H9 (cell line): Measurements from ENCODE around the gene PIK3C2B. TPM values are rescaled to one million over a fixed set of nuclear protein-coding genes. Genes with fewer than 3 reads are reported as not detected.

Experiments used
- DNase-seq: peaks from one replicate; pipeline ENCODE4 v3.0.0-alpha.2; 2017
- H2AFZ ChIP-seq: one replicate; pipeline ENCODE4 v1.6.1; 2013; ENCODE audit warnings: mild to moderate bottlenecking, low read length, control low read depth, moderate library complexity
- H2AK5ac ChIP-seq: 2 replicates; pipeline ENCODE4 v1.6.1; 2013; ENCODE audit warnings: low read length, control low read depth, mixed read lengths; ENCODE audit not compliant: insufficient read length
- H2BK120ac ChIP-seq: one replicate; pipeline ENCODE4 v1.6.1; 2013; ENCODE audit warnings: low read depth, mild to moderate bottlenecking, low read length, control low read depth, inconsistent platforms; ENCODE audit not compliant: poor library complexity, severe bottlenecking
- H2BK12ac ChIP-seq: 2 replicates; pipeline ENCODE4 v1.6.1; 2013; ENCODE audit warnings: low read length, control low read depth, mixed read lengths, low read depth; ENCODE audit not compliant: insufficient read length
- H2BK15ac ChIP-seq: 2 replicates; pipeline ENCODE4 v1.6.1; 2013; ENCODE audit warnings: low read depth, low read length, control low read depth
- H2BK20ac ChIP-seq: one replicate; pipeline ENCODE4 v1.6.1; 2013; ENCODE audit warnings: low read depth, mild to moderate bottlenecking, low read length, control low read depth, inconsistent platforms; ENCODE audit not compliant: poor library complexity, severe bottlenecking
- H2BK5ac ChIP-seq: 2 replicates; pipeline ENCODE4 v1.6.1; 2013; ENCODE audit warnings: low read length, control low read depth, mixed read lengths; ENCODE audit not compliant: insufficient read length
- H3K14ac ChIP-seq: 2 replicates; pipeline ENCODE4 v1.6.1; 2013; ENCODE audit warnings: low read length, control low read depth; ENCODE audit not compliant: insufficient read depth
- H3K18ac ChIP-seq: 2 replicates; pipeline ENCODE4 v1.6.1; 2013; ENCODE audit warnings: low read depth, mild to moderate bottlenecking, mixed read lengths, low read length, control low read depth; ENCODE audit not compliant: insufficient read length
- H3K23ac ChIP-seq: 2 replicates; pipeline ENCODE4 v1.6.1; 2013; ENCODE audit warnings: low read length, control low read depth, mixed read lengths, low read depth; ENCODE audit not compliant: insufficient read length
- H3K23me2 ChIP-seq: 2 replicates; pipeline ENCODE4 v1.6.1; 2013; ENCODE audit warnings: low read depth, mild to moderate bottlenecking, mixed read lengths, low read length, control low read depth; ENCODE audit not compliant: insufficient read length, poor library complexity, severe bottlenecking
- H3K27ac ChIP-seq: 2 replicates; pipeline ENCODE4 v1.5.1; 2013; ENCODE audit warnings: low read length, control low read depth, mixed read lengths, low read depth; ENCODE audit not compliant: insufficient read length
- H3K27me3 ChIP-seq: 2 replicates; pipeline ENCODE4 v1.6.1; 2013; ENCODE audit warnings: low read length, control low read depth, inconsistent platforms; ENCODE audit not compliant: insufficient read depth
- H3K4ac ChIP-seq: 2 replicates; pipeline ENCODE4 v1.6.1; 2013; ENCODE audit warnings: low read depth, mild to moderate bottlenecking, control low read depth, inconsistent platforms, low read length, moderate library complexity
- H3K4me1 ChIP-seq: 2 replicates; pipeline ENCODE4 v1.6.1; 2013; ENCODE audit warnings: low read length, control low read depth, inconsistent platforms; ENCODE audit not compliant: insufficient read depth
- H3K4me2 ChIP-seq: 2 replicates; pipeline ENCODE4 v1.6.1; 2013; ENCODE audit warnings: low read length, control low read depth, mixed read lengths; ENCODE audit not compliant: insufficient read length, insufficient read depth
- H3K56ac ChIP-seq: 2 replicates; pipeline ENCODE4 v1.6.1; 2013; ENCODE audit warnings: low read depth, mild to moderate bottlenecking, mixed read lengths, low read length, control low read depth; ENCODE audit not compliant: insufficient read length
- H3K79me1 ChIP-seq: 2 replicates; pipeline ENCODE4 v1.6.1; 2013; ENCODE audit warnings: low read depth, mild to moderate bottlenecking, moderate library complexity, low read length, control low read depth, inconsistent platforms; ENCODE audit not compliant: insufficient read depth, poor library complexity, severe bottlenecking
- H3K79me2 ChIP-seq: 2 replicates; pipeline ENCODE4 v1.6.1; 2013; ENCODE audit warnings: low read length, control low read depth, inconsistent platforms; ENCODE audit not compliant: insufficient read depth
- H3K9ac ChIP-seq: 2 replicates; pipeline ENCODE4 v1.6.1; 2013; ENCODE audit warnings: low read length, control low read depth, mixed read lengths; ENCODE audit not compliant: insufficient read length; ENCODE audit errors: extremely low read depth
- H3K9me3 ChIP-seq: one replicate; pipeline ENCODE4 v1.6.1; 2013; ENCODE audit warnings: low read depth, low read length, inconsistent platforms; ENCODE audit not compliant: control insufficient read depth
- H3T11ph ChIP-seq: one replicate; pipeline ENCODE4 v1.6.1; 2013; ENCODE audit warnings: mild to moderate bottlenecking, low read length, control low read depth, inconsistent platforms
- H4K20me1 ChIP-seq: one replicate; pipeline ENCODE4 v1.6.1; 2013; ENCODE audit not compliant: control insufficient read depth, insufficient read length, insufficient read depth
- H4K5ac ChIP-seq: 2 replicates; pipeline ENCODE4 v1.6.1; 2013; ENCODE audit warnings: low read depth, mild to moderate bottlenecking, mixed read lengths, low read length, control low read depth; ENCODE audit not compliant: insufficient read length
- H4K8ac ChIP-seq: replicated peaks from 2 replicates; pipeline ENCODE4 v1.6.1; 2013; ENCODE audit warnings: low read length, control low read depth, mixed read lengths, low read depth; ENCODE audit not compliant: insufficient read length
- H4K91ac ChIP-seq: 2 replicates; pipeline ENCODE4 v1.6.1; 2013; ENCODE audit warnings: low read depth, mild to moderate bottlenecking, moderate library complexity, mixed read lengths, low read length, control low read depth; ENCODE audit not compliant: insufficient read length
- H3K27ac Mint-ChIP-seq, 3 experiments: 2 replicates in 2 of 3; 3 replicates in 1 of 3; pipeline ENCODE4 v1.8.0; 2020 to 2021; ENCODE audit warnings: mixed read lengths in 3 of 3, mild to moderate bottlenecking in 1 of 3, moderate library complexity in 1 of 3
- H3K27me3 Mint-ChIP-seq: 2 replicates; pipeline ENCODE4 v1.8.0; 2021; ENCODE audit warnings: low read depth, mild to moderate bottlenecking, moderate library complexity, mixed read lengths
- H3K36me3 Mint-ChIP-seq, 3 experiments: 2 replicates in 2 of 3; 3 replicates in 1 of 3; pipeline ENCODE4 v1.8.0; 2020 to 2021; ENCODE audit warnings: low read depth in 3 of 3, mixed read lengths in 3 of 3; ENCODE audit not compliant: insufficient read depth in 1 of 3
- H3K4me1 Mint-ChIP-seq, 2 experiments: 2 replicates each; pipeline ENCODE4 v1.8.0; 2020; ENCODE audit warnings: mixed read lengths in 2 of 2
- H3K4me3 Mint-ChIP-seq, 2 experiments: 2 replicates in 1 of 2; 3 replicates in 1 of 2; pipeline ENCODE4 v1.8.0; 2020 to 2021; ENCODE audit warnings: mild to moderate bottlenecking in 2 of 2, mixed read lengths in 2 of 2, moderate library complexity in 1 of 2
- H3K9me3 Mint-ChIP-seq, 2 experiments: 2 replicates in 1 of 2; 3 replicates in 1 of 2; pipeline ENCODE4 v1.8.0; 2020; ENCODE audit warnings: mild to moderate bottlenecking in 2 of 2, mixed read lengths in 2 of 2, moderate library complexity in 1 of 2
- WGBS: extraction: QIAGEN DNeasy Blood & Tissue Kit; methylation state at CpG from one replicate; pipeline ENCODE4 v1.1.7; 2013; ENCODE audit warnings: missing lambda C conversion rate, low lambda C conversion rate, mixed read lengths; ENCODE audit not compliant: insufficient read length; ENCODE audit errors: extremely low coverage; 5-methylcytosine and 5-hydroxymethylcytosine counted together
- total RNA-seq: library from RNA; stranded (reverse); gene quantifications from 2 replicates; pipeline ENCODE4 v1.2.1, GENCODE V29; 2021
- TF ChIP-seq, protein P1 (sequence below): fragments of 200-600 bp; sonication (generic); conservative IDR thresholded peaks from 3 replicates; pipeline ENCODE4 v1.8.0; 2021; ENCODE audit warnings: antibody characterized with exemption, mild to moderate bottlenecking

PIK3C2B gene
- total RNA-seq, 1 experiment from 2014 or later = 13.1 TPM

GRCh38 chr1:204468206-204468605 lies 26.4 kb downstream of the PIK3C2B start:
- H3K4me1 ChIP-seq = no peaks in the 10 kb centered on the region
- H2BK5ac ChIP-seq = no peak overlapping the region
- H3K9ac ChIP-seq = no peak overlapping the region
- no peak overlapping the region for H2BK120ac ChIP-seq
- H3K4ac ChIP-seq = no peak overlapping the region
- Mint-ChIP-seq H3K4me1 (peaks cover 11 to 17% of the 10 kb centered on the region in 2 experiments), H3K9me3 (no peaks in the 10 kb centered on the region), H3K4me3 (no peak overlapping the region), H3K27me3 (no peaks in the 10 kb centered on the region), H3K36me3 (peaks cover 9 to 22% (median 10%) of the 10 kb centered on the region in 3 experiments; a peak in 6 of 7 replicates), H3K27ac (peak overlapping the region in 1 of 3 experiments; percentile 20; a peak in 2 of 7 replicates)
- H4K5ac ChIP-seq = no peak overlapping the region
- WGBS = no CpG with 5 or more reads among the region's 10 CpGs
- no peak overlapping the region for H3K27ac ChIP-seq
- no peaks in the 10 kb centered on the region for H4K20me1 ChIP-seq
- no peak overlapping the region for H2BK15ac ChIP-seq
- TF ChIP-seq, protein P1, sequence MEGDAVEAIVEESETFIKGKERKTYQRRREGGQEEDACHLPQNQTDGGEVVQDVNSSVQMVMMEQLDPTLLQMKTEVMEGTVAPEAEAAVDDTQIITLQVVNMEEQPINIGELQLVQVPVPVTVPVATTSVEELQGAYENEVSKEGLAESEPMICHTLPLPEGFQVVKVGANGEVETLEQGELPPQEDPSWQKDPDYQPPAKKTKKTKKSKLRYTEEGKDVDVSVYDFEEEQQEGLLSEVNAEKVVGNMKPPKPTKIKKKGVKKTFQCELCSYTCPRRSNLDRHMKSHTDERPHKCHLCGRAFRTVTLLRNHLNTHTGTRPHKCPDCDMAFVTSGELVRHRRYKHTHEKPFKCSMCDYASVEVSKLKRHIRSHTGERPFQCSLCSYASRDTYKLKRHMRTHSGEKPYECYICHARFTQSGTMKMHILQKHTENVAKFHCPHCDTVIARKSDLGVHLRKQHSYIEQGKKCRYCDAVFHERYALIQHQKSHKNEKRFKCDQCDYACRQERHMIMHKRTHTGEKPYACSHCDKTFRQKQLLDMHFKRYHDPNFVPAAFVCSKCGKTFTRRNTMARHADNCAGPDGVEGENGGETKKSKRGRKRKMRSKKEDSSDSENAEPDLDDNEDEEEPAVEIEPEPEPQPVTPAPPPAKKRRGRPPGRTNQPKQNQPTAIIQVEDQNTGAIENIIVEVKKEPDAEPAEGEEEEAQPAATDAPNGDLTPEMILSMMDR = no peak
- no peaks in the 10 kb centered on the region for H3K9me3 ChIP-seq
- H2BK20ac ChIP-seq = no peak overlapping the region
- no peak overlapping the region for H3K56ac ChIP-seq
- H4K8ac ChIP-seq = no peak overlapping the region
- H3K79me2 ChIP-seq = no peaks in the 10 kb centered on the region
- H3K14ac ChIP-seq = no peak overlapping the region
- no peak overlapping the region for H2AK5ac ChIP-seq
- H3T11ph ChIP-seq = no peak overlapping the region
- H4K91ac ChIP-seq = no peak overlapping the region
- H3K27me3 ChIP-seq = no peaks in the 10 kb centered on the region
- DNase-seq = no peak
- no peak overlapping the region for H2BK12ac ChIP-seq
- H3K23ac ChIP-seq = no peak overlapping the region
- no peaks in the 10 kb centered on the region for H3K79me1 ChIP-seq
- no peaks in the 10 kb centered on the region for H3K23me2 ChIP-seq
- H3K4me2 ChIP-seq = no peak overlapping the region
- no peak overlapping the region for H3K18ac ChIP-seq
- no peak overlapping the region for H2AFZ ChIP-seq
